HepG2 (cell line): Measurements from ENCODE around the gene CRY1. TPM values are rescaled to one million over a fixed set of nuclear protein-coding genes. Genes with fewer than 3 reads are reported as not detected.
A peak's percentile ranks its signal among the peaks of the same experiment; 100 is the strongest.

ENCODE experiments used
- AKAP8 ChIP-seq: sonication (generic); formaldehyde crosslinking; IDR thresholded peaks from 2 replicates; pipeline ENCODE4 v1.5.1; 2020; ENCODE audit warnings: mild to moderate bottlenecking, missing genetic modification reagents
- ATF7-NPFF ChIP-seq: sonication (generic); formaldehyde crosslinking; IDR thresholded peaks from 2 replicates; pipeline ENCODE4 v1.8.1; 2023; ENCODE audit warnings: mild to moderate bottlenecking, low read depth, missing genetic modification reagents, moderate library complexity
- BCL6 ChIP-seq: IDR thresholded peaks from 2 replicates; pipeline ENCODE4 v1.6.1; 2016; ENCODE audit warnings: missing genetic modification reagents, missing compliant biosample characterization
- FOXK2 ChIP-seq: fragments of 450-650 bp; IDR thresholded peaks from 2 replicates; pipeline ENCODE4 v1.6.1; 2016
- FOXO1 ChIP-seq: sonication (generic); formaldehyde crosslinking; IDR thresholded peaks from 2 replicates; pipeline ENCODE4 v1.4.0; 2020; ENCODE audit warnings: missing genetic modification reagents
- FOXP1 ChIP-seq, 2 experiments: fragments of 450-650 bp in 1 of 2; IDR thresholded peaks; 2 replicates each; pipeline ENCODE4 v1.6.1; 2017 to 2018; ENCODE audit warnings: antibody characterized with exemption in 1 of 2
- HMGA1 ChIP-seq: sonication (generic); formaldehyde crosslinking; conservative IDR thresholded peaks from 2 replicates; pipeline ENCODE4 v1.4.0; 2020; ENCODE audit warnings: missing genetic modification reagents
- HNF4A ChIP-seq: sonication (generic); formaldehyde crosslinking; IDR thresholded peaks from 2 replicates; pipeline ENCODE4 v1.4.0; 2020; ENCODE audit warnings: missing genetic modification reagents
- MIXL1 ChIP-seq: IDR thresholded peaks from 2 replicates; pipeline ENCODE4 v1.6.1; 2016
- MXD4 ChIP-seq: IDR thresholded peaks from 2 replicates; pipeline ENCODE4 v1.6.1; 2016; ENCODE audit warnings: mild to moderate bottlenecking, missing biosample characterization, missing genetic modification reagents
- NONO ChIP-seq, 2 experiments: fragments of 450-650 bp in 1 of 2; sonication (generic) in 1 of 2; formaldehyde crosslinking in 1 of 2; IDR thresholded peaks in 1 of 2; conservative IDR thresholded peaks in 1 of 2; 2 replicates each; pipeline versions ENCODE4 v1.6.1 to v1.8.0; 2017 to 2022; ENCODE audit warnings: mild to moderate bottlenecking in 1 of 2, missing genetic modification reagents in 1 of 2, moderate library complexity in 1 of 2
- PAX8 ChIP-seq: sonication (generic); formaldehyde crosslinking; IDR thresholded peaks from 2 replicates; pipeline ENCODE4 v1.8.0; 2022; ENCODE audit warnings: mild to moderate bottlenecking, missing genetic modification reagents, borderline replicate concordance
- RXRA ChIP-seq: sonication (generic); formaldehyde crosslinking; IDR thresholded peaks from 2 replicates; pipeline ENCODE4 v1.5.1; 2020; ENCODE audit warnings: missing genetic modification reagents
- SOX5 ChIP-seq: IDR thresholded peaks from 2 replicates; pipeline ENCODE4 v1.6.1; 2016; ENCODE audit warnings: borderline replicate concordance
- SRY ChIP-seq: sonication (generic); formaldehyde crosslinking; IDR thresholded peaks from 2 replicates; pipeline ENCODE4 v1.8.0; 2022; ENCODE audit warnings: mild to moderate bottlenecking, missing genetic modification reagents
- WIZ ChIP-seq: sonication (generic); formaldehyde crosslinking; IDR thresholded peaks from 2 replicates; pipeline ENCODE4 v1.5.1; 2020; ENCODE audit warnings: mild to moderate bottlenecking, missing genetic modification reagents
- ZNF30 ChIP-seq: sonication (generic); formaldehyde crosslinking; IDR thresholded peaks from 2 replicates; pipeline ENCODE4 v1.5.0; 2020; ENCODE audit warnings: mild to moderate bottlenecking, missing genetic modification reagents
- ZNF44 ChIP-seq: sonication (generic); formaldehyde crosslinking; IDR thresholded peaks from 2 replicates; pipeline ENCODE4 v1.5.1; 2020; ENCODE audit warnings: mild to moderate bottlenecking, missing genetic modification reagents
- ZNF644 ChIP-seq: IDR thresholded peaks from 2 replicates; pipeline ENCODE4 v1.6.1; 2016; ENCODE audit warnings: low read depth
- ZNF879 ChIP-seq: sonication (generic); formaldehyde crosslinking; IDR thresholded peaks from 2 replicates; pipeline ENCODE4 v1.8.1; 2023; ENCODE audit warnings: missing genetic modification reagents
- polyA plus RNA-seq, 8 experiments: library from polyadenylated mRNA; depleted of rRNA in 3 of 8; stranded (reverse) in 7 of 8; unstranded in 1 of 8; fragments of >200 nt; fragmentation: Illumina TruSeq in 4 of 8; extraction: Trizol in 4 of 8; gene quantifications; 2 replicates each; pipeline versions ENCODE4 v1.2.1 to v1.2.3, GENCODE V29; 2011 to 2016; ENCODE audit warnings: low read depth in 4 of 8, missing spikeins in 1 of 8, mixed read lengths in 1 of 8; ENCODE audit not compliant: insufficient read depth in 1 of 8
- total RNA-seq, 5 experiments: library from RNA; depleted of rRNA; stranded (reverse); fragments of >200 nt; fragmentation: Illumina TruSeq; extraction: Trizol; gene quantifications; 2 replicates each; pipeline ENCODE4 v1.2.3, GENCODE V29; 2016; ENCODE audit warnings: low read depth in 1 of 5
- TF ChIP-seq, protein P1 (sequence below): sonication (generic); formaldehyde crosslinking; IDR thresholded peaks from 2 replicates; pipeline ENCODE4 v1.5.1; 2020; ENCODE audit warnings: mild to moderate bottlenecking, moderate library complexity, missing genetic modification reagents
- TF ChIP-seq, protein P2 (sequence below): sonication (generic); formaldehyde crosslinking; conservative IDR thresholded peaks from 2 replicates; pipeline ENCODE4 v1.8.0; 2022; ENCODE audit warnings: missing genetic modification reagents
- TF ChIP-seq, protein P3 (sequence below): sonication (generic); formaldehyde crosslinking; IDR thresholded peaks from 2 replicates; pipeline ENCODE4 v1.5.1; 2020; ENCODE audit warnings: mild to moderate bottlenecking, missing genetic modification reagents
- TF ChIP-seq, protein P4 (sequence below): IDR thresholded peaks from 2 replicates; pipeline ENCODE4 v1.6.1; 2016; ENCODE audit warnings: mild to moderate bottlenecking

The CRY1 gene
- total and polyA plus RNA-seq, 2 of the 13 experiments (the other 11 are each of a cell fraction or from before 2014, with no cell fraction given), result 11.4 to 13.9 TPM

DNA sequence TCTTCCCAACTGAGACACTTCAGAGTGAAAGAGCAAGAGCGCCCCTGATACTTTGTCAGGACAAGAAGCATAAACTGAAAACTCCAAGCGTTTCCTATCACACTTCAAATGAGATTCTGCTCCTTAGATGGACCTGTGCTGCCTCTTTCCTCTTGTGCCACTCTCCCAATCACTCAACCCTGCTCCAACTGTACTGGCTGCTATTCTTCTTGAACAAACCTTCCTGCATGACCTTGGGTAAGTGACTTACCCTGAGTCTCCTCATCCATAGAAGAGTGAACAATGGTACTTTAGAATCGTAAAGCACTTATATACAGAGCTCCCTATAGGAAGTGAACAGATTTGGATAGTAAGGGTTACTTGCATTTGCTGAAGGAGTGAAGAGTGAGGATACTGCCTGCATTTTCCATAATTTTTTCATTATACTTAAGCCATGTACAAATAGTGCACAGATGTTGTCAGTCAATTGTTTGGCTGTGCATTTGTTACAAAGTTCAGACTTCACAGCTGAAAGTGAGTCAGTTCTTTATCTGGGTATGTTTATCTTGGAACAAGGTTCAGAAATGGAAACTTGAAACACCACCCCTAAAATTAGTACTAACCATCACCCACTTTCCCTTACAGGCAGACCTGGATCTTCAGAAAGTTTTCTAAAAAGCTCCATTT lies 117.2 kb downstream of the CRY1 start (continued):
- TF ChIP-seq ZNF44 (CRISPR knock-in tag) (no peak), SOX5 (peak; percentile 93), FOXK2 (no peak), NONO (IDR thresholded peaks at IDR 0.05) (no peak), NONO (CRISPR knock-in tag; conservative IDR thresholded peaks at IDR 0.05) (no peak; the same call in 1 of the 2 replicates), ZNF644 (CRISPR knock-in tag) (peak; percentile 63), ZNF30 (CRISPR knock-in tag) (no peak), AKAP8 (no peak), ATF7-NPFF (CRISPR knock-in tag) (no peak), WIZ (CRISPR knock-in tag) (no peak), SRY (CRISPR knock-in tag) (no peak), PAX8 (CRISPR knock-in tag) (no peak), ZNF879 (CRISPR knock-in tag) (no peak), MIXL1 (CRISPR knock-in tag) (peak; percentile 35; the same call in 1 of the 2 replicates), HMGA1 (CRISPR knock-in tag) (no peak), FOXO1 (CRISPR knock-in tag) (peak; percentile 53; the same call in 1 of the 2 replicates), HNF4A (CRISPR knock-in tag) (peak; percentile 85), BCL6 (CRISPR knock-in tag) (peak; percentile 40; the same call in 1 of the 2 replicates), MXD4 (CRISPR knock-in tag) (no peak), FOXP1 (IDR thresholded peaks at IDR 0.05) (0 out of 2 replicates have a peak, but pooled peaks have one; percentile 19), FOXP1 (CRISPR knock-in tag; IDR thresholded peaks at IDR 0.05) (peak; percentile 74), RXRA (CRISPR knock-in tag) (no peak)
- TF ChIP-seq, protein P1, sequence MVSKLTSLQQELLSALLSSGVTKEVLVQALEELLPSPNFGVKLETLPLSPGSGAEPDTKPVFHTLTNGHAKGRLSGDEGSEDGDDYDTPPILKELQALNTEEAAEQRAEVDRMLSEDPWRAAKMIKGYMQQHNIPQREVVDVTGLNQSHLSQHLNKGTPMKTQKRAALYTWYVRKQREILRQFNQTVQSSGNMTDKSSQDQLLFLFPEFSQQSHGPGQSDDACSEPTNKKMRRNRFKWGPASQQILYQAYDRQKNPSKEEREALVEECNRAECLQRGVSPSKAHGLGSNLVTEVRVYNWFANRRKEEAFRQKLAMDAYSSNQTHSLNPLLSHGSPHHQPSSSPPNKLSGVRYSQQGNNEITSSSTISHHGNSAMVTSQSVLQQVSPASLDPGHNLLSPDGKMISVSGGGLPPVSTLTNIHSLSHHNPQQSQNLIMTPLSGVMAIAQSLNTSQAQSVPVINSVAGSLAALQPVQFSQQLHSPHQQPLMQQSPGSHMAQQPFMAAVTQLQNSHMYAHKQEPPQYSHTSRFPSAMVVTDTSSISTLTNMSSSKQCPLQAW (CRISPR knock-in tag), result no peak
- TF ChIP-seq, protein P2, sequence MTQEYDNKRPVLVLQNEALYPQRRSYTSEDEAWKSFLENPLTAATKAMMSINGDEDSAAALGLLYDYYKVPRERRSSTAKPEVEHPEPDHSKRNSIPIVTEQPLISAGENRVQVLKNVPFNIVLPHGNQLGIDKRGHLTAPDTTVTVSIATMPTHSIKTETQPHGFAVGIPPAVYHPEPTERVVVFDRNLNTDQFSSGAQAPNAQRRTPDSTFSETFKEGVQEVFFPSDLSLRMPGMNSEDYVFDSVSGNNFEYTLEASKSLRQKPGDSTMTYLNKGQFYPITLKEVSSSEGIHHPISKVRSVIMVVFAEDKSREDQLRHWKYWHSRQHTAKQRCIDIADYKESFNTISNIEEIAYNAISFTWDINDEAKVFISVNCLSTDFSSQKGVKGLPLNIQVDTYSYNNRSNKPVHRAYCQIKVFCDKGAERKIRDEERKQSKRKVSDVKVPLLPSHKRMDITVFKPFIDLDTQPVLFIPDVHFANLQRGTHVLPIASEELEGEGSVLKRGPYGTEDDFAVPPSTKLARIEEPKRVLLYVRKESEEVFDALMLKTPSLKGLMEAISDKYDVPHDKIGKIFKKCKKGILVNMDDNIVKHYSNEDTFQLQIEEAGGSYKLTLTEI, result no peak
- TF ChIP-seq, protein P3, sequence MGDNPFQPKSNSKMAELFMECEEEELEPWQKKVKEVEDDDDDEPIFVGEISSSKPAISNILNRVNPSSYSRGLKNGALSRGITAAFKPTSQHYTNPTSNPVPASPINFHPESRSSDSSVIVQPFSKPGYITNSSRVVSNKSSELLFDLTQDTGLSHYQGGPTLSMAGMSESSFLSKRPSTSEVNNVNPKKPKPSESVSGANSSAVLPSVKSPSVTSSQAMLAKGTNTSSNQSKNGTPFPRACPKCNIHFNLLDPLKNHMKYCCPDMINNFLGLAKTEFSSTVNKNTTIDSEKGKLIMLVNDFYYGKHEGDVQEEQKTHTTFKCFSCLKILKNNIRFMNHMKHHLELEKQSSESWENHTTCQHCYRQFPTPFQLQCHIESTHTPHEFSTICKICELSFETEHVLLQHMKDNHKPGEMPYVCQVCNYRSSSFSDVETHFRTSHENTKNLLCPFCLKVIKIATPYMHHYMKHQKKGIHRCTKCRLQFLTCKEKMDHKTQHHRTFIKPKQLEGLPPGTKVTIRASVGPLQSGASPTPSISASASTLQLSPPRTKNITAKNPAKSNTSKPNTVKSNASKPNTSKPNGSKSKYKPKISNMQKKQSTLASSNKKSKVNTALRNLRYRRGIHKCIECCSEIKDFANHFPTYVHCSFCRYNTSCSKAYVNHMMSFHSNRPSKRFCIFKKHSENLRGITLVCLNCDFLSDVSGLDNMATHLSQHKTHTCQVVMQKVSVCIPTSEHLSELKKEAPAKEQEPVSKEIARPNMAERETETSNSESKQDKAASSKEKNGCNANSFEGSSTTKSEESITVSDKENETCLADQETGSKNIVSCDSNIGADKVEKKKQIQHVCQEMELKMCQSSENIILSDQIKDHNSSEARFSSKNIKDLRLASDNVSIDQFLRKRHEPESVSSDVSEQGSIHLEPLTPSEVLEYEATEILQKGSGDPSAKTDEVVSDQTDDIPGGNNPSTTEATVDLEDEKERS (CRISPR knock-in tag), result no peak
- TF ChIP-seq, protein P4, sequence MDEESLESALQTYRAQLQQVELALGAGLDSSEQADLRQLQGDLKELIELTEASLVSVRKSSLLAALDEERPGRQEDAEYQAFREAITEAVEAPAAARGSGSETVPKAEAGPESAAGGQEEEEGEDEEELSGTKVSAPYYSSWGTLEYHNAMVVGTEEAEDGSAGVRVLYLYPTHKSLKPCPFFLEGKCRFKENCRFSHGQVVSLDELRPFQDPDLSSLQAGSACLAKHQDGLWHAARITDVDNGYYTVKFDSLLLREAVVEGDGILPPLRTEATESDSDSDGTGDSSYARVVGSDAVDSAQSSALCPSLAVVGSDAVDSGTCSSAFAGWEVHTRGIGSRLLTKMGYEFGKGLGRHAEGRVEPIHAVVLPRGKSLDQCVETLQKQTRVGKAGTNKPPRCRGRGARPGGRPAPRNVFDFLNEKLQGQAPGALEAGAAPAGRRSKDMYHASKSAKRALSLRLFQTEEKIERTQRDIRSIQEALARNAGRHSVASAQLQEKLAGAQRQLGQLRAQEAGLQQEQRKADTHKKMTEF (CRISPR knock-in tag), result peak; percentile 62; the same call in 1 of the 2 replicates
